HG03439 (cell line): ENCODE measurements around the gene TUBA8.
"Not testable (repeated sequence)": the region's sequence is repeated elsewhere in the genome, so short reads cannot be mapped to it uniquely, and the experiment has no call there.

Experiments
- ATAC-seq: cut with Tn5 transposase; IDR thresholded peaks from one replicate; pipeline ENCODE4 v1.9.1; 2021; ENCODE audit warnings: mild to moderate bottlenecking, moderate library complexity; ENCODE audit not compliant: unreplicated experiment

TUBA8 gene

DNA sequence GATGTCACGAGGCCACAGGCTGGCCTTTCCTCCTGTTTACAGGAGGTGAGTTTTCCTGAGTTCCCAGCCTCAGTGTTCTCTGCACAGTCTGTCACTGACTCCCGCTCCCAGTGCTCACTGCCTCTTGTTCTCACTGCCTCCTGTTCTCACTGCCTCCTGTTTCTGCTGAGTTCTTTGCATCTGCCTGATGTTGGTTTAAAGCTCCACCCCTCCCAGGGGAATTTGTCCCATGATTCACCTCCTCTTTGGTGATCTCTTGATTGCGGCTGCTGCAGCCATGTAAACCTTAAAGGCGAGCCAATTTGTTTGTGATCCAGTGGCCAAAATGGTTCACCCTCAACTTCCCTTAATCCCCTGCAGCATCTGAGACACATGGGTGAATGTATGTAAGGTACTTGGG, 6.0 kb upstream of the TUBA8 start:
- ATAC-seq = no peak

DNA sequence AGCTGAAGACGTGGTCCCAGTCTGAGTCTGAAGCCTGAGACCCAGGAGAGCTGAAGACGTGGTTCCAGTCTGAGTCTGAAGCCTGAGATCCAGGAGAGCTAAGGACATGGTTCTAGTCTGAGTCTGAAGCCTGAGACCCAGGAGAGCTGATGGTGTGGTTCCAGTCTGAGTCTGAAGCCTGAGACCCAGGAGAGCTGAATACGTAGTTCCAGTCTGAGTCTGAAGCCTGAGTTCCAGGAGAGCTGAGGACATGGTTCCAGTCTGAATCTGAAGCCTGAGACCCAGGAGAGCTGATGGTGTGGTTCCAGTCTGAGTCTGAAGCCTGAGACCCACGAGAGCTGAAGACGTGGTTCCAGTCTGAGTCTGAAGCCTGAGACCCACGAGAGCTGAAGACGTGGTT, 4.6 kb upstream of the TUBA8 start:
- not testable (repeated sequence) for ATAC-seq

DNA sequence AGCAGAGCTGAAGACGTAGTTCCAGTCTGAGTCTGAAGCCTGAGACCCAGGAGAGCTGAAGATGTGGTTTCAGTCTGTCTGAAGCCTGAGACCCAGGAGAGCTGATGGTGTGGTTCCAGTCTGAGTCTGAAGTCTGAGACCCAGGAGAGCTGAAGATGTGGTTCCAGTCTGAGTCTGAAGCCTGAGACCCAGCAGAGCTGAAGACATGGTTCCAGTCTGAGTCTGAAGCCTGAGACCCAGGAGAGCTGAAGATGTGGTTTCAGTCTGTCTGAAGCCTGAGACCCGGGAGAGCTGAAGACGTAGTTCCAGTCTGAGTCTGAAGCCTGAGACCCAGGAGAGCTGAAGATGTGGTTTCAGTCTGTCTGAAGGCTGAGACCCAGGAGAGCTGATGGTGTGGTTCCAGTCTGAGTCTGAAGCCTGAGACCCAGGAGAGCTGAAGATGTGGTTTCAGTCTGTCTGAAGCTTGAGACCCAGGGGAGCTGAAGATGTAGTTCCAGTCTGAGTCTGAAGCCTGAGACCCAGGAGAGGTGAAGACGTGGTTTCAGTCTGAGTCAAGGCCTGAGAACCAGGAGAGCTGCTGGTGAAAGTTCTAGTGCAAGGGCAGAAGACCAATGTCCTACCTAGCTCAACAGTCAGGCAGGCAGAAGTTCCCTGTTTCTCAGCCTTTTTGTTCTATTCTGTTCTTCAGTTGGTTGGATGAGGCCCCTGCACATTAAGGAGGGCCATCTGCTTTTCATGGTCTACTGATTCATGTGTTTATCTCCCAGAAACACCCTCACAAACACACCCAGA, 3.9 kb upstream of the TUBA8 start:
- not testable (repeated sequence) for ATAC-seq

DNA sequence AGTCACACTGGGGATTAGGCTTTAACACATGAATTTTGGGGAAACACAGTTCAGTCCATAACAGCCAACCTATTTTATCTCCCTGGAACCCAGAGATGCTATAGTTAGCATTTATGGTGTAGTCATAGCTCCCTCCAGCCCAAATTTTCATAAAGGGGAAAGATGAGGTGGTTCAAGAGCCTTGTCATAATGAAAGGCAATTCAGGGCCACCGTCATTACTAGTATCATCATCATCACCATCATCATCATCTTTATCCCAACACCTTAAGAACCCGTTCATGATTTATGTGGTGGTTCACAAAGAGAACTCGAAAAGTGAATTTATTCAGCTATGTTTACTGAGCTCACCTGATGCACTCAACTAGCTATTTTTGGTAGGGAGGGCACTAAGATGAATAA, 2.4 kb upstream of the TUBA8 start:
- ATAC-seq = no peak

DNA sequence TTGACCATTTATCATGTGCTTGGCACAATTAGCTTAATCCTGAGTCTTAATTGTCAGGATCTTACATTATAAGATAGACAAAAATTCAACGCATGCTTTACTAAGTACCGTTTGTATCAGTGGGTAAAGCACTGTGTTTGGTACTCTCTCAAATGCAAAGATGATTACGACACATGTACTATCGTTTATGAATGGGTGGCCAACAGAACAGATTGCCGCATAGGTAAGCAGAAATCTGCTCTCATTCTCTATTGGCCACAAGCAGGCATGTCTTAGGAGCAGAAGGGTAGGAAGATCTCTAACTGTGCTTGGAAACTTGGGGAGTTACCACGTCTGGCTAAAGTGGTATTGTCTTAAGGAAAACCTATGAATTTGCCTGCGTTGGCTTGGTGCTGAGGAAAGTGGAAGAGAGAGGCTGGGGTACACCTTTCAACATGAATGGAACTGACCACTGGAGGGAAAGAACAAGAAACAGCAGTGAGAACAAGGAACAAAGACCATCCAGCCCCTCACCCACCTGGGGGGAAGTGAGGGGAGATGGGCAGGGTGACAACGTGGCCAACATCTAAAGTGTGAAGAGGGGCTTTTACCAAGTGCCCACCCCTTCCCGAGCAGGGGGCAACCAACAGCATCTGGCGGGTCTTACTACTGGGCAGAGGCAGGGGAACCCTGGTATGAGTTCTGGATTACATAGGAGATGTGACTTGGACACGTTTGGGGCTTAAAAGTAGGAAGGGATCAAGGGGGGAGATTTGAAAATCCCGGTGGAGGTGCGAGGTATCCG, 1.0 kb upstream of the TUBA8 start:
- no peak for ATAC-seq

DNA sequence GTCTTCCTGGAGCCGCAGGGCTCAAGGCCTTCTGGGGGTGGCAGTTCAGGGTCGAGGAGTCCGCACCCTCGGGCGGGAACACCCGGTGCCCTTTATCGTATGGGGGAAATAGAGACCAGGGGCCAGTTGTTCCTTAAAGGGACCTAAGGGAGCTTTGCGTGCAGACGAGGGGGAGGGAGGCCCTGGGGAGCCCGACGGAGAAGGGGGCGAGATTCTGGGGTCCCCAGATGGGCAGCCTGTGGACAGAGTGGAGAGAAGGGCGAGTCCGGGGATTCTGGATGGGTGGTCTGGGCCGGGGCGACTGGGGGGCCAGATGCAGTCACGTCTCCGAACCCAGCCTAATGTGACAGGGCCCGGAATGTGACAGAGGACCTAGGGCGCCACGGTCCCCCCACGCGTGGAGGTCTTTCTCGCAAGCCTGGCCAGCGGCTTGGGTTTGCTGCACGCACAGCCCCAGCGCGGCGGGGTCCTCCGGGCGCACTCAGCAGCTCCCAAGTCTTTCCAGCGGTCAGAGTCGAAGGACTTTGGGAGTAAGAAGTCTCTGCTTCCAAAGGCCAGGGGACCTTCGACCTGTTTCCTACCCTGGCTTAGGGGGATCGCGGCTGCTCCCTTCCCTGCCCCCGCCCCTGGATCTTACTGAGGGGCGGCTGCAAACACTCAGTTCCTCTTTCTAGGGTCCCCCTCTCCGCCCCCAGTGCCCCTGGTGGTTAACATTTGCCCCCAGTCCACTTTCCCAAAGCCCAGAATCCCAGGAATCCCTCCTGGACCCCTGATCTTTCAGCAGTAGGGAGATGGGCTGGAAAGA, 547 bp downstream of the TUBA8 start:
- no peak for ATAC-seq

DNA sequence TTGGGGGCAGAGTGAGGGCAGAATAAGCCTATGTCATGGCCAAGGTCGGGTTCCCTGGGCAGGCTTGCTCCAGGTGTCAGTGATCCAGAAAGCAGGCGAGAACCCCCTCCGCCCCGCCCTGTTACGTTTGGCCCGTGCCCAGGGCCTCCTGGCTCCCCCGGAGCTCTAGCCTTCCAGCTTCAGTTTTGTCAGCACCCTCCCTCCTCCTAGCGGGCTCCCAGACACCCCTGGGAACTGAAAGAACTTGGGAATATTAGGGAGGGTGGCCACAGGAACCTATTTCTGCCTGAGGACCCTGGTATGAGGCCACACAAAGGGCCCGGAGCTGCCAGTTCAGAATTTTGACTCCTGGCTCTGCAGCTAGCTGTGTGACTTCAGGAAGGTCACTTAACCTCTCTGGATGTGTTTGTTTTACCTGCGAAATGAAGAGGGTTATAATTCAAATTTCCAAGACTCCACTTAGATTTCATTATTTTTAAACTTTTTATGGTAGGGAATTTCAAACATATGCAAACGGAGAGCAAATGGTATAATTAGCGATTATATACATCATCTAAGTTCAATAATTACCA, 1.2 kb downstream of the TUBA8 start:
- ATAC-seq = no peak

DNA sequence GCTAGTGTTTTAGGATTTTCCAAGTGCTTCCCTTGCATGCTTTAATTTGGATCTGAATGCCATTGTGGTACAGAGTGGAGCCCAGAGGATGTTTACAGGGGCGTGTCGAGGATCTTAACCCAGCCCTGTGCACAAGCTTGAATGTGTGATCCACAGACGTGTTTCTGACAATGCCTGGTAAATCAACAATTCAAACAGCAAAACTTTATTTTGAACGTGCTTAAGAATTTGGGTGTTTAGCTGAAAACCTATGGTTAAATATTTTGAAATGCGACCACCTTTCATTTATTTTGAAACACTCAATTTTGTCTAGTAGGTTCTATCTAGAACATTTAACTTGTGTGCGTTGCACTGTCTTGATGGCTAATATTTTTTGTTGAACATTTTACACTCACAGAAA, 1.8 kb downstream of the TUBA8 start:
- no peak for ATAC-seq

DNA sequence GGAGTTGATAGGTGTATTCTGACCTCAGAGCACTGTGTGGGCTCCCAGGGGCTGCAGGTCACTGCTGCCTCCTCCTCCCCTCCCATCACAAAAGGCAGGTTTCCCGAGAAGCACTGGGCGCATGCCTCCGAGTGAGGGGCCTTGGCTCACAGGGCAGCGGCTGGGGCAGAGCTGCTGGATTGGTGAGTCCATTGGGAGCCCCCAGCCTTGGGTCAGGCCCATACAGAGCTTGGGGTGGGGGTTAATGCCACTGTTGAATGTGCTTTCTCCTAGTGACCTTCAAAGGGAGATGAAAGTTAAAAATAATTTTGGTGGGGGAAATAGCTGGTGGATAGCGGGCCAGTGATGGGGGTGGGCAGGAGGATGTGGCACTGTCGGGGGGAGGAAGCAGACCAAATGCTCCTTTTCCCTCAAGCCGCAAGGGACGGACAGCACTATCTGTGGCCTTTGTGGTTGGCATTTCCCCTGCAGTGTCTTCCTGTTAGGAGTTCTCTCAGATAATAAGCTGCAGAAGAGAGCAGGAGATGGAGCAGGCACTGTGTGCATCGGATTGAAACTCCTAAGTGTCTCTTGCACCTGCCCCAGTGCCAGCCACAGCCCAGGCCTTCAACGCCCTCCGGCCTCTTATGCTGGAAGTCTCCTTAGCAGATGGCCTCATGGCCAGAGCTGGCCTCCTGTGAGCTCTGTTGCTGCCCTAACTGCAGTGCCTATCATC, 3.2 kb downstream of the TUBA8 start:
- no peak for ATAC-seq

DNA sequence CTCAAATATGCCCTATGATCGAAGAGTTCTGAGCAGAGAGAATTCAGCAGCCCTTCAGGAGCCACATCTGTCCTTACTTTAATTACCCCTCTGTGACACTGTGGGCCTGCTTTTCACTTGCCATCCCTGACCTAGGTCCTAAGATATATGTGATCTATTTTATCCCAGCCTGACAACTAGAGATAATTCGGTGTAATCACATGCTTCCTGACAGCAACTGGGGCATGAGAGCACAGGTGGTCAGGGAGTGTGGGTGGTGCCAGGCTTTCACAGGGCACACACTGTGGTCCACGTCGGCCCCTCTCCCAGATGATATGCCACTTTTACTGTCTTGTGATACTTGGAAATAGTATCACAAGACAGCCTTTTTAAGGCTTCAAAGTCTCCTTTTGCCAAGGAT, 3.9 kb downstream of the TUBA8 start:
- no peak for ATAC-seq

DNA sequence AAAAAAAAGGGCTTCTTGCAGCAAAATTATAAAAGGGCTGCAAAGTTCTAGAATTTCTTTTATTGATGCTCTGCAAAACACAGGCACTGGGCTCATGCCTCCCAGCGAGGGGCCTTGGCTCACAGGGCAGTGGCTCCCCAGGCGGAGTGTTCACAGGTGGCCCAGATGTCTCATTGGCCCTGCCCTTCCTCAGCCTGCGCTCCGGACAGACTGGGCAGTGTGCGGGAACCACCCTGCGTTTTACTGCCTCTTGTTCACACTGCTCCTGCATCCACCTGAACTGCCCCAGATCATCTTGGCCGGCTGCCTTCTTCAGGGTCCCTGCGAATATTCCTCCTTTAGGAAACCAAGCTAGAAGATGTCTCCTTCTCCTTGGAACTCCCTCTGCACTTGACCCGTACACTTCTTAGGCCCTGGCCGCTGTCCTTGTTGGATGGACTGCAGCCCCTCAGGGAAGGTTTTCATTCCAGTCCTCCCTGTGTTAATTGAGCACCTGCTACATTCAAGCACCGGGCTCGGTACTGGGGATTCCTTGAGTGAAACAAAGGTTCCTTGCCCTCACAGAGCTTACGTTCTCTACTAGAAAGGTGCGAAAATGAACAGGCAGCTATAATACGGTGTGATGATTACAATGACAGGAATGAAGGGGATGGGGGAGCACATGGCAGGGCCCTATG, 4.5 kb downstream of the TUBA8 start:
- no peak for ATAC-seq

DNA sequence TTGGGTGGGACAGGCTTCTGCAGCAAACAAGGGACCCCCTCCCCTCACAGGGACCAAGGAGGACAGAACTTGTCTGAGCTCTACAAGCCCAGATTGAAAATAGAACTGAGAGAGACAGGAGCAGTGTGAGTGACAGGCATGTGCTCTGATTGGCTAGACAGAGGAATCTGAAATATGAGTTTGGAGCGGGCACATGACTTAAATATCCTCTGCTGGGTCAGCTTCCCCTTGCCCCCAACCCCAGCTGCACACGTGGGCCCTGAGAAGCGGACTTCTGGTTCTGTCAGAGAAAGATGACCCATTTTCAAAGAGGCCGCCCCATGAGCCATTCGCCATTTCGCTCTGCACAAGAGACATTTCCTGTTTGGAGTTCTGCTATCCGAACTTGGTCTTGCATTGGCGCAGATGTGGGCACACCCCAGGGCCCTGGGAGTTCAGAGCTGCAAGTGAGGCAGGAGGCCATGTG, 5.3 kb downstream of the TUBA8 start:
- no peak for ATAC-seq

DNA sequence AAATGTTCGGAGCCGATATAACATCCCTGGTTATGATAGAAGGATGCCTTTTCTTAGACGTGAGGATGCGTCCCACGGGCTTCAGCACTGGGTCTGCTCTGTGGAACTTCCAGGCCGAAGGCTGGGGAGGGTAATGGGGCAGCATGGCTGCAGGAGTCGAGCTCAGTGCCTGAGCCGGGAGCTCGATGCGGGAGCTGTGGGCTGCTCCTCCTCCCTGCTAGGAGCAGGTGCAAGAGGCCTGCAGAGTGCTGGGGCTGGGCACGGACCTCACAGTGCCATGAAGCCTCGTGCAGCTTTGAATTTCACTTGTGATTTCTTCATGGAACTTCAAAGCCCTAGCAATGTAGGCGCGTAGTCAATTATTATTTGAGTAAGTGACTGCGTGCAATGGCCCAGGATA, 6.0 kb downstream of the TUBA8 start:
- no peak for ATAC-seq

DNA sequence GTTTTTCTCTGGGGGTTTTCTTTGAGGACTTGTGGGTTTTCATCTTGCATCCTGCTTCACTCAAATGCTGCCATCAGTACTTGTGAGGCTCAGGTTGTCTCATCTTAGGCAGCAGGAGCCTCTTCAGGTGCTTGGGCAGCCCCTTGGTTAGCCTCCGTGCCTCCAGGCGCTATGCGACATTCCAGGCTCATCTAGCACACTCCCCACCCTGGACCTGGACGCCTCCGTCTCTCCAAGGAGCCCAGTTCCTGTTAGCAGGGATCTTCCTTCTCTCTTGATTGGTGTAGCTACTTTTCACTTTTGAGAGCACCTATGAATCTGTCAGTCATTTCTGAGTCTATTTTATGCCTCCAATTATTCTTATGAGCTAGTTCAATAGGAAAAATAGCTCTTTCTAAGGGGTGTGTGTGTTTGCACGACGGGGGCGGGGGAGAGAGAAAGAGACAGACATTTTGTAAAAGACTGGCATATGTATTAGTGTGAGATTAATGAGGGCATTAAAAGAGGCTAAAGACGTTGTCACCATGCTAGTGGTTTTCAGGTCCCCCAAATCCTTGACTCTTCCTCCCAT, 7.8 kb downstream of the TUBA8 start:
- no peak for ATAC-seq

DNA sequence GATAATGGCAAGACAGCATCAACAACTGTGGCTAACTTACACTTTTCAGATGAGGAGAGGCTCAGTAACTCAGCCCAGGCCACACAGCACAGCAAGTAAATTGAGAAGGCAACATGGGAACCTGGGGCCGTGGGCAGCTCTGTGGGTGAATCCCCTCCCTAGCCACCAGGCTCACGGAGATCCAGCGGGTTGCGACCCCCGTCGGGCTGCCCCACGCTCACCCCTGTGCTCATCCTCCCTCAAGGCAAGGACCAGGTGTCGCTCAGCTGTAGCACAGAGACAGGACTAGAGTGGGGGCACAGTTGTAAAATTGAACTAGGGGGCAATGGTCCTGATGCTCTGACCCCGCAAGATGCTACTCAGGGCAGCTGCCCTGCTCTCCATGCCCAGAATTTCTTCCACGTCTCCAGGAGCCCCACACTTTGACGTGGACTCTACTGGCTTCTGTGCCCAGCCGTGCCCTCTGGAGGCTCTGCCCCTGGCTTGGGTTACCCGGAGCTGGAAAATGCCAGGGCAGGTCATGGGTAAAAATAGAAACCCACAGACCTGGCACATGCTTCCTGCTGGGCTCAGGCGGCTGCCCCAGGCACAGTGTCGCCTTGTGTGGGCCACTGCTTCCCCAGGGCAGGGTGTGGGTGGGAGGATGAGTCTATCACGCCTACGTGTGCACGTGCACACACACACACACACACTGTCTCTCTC, 9.0 kb downstream of the TUBA8 start:
- no peak for ATAC-seq

DNA sequence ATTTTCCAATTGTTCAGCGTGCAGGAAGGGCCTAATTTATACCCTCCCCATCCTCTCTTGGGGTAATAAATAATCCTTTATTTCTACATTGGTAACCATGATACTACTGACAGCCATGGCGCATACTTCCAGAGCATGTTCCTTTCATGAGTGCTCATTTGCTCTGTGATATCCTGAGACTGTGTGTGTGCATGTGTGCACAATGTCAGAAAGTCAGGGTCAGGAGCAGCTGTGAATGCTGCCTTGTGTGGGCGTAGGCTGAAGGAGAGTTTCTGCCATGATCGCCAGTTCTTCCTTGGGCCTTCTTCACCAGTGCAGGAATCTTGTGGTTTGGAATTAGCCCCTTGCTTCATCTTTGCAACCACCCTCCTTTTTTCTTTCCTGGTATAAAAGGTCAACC, 10.2 kb downstream of the TUBA8 start:
- no peak for ATAC-seq

DNA sequence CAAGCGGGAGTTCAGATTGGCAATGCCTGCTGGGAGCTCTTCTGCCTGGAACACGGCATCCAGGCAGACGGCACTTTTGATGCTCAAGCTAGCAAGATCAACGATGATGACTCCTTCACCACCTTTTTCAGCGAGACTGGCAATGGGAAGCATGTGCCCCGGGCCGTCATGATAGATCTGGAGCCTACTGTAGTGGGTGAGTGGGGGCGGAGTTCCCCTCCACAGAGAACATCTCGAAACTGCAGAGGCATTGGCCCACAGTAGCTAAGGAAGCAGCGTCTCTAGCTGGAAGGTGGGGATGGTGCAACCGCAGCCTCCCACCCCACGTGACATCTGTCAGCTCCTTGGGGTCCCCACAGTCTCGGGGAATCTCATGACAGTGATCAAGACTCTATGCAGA, 10.9 kb downstream of the TUBA8 start:
- ATAC-seq = no peak

DNA sequence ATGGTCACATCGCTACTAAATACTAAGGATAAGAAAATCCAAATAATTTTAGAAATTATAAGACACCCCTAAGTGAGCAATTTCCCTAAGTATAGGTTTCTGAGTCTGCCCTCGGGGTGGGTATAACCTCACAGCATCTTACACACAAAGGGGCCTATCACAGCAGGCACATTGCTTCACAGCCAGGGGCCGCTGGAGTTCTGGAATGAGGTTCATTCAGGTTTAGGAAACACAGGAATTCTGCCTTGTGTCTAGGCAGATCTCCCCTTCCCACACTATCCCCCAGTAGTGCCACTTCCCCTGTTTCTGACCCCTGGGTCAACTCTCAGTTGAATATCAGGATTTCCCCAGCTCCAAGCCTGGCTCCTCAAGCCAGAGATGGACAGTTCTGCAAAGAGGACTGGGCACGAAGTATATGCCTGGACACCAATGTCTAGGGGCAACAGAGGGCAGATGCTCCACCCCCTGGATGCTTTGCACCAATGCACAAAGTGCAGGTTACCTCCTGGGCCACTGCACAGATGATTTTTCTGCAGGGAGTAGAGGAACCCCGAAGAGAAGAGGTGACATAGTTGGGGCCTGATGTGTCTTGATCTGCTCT, 11.4 kb downstream of the TUBA8 start:
- ATAC-seq = no peak
